GM06990 (cell line): ENCODE results near the gene RCBTB2.

Source experiments
- DNase-seq: peaks from one replicate; pipeline ENCODE4 v3.0.0-alpha.2; 2011; ENCODE audit not compliant: insufficient read length; ENCODE audit errors: extremely low read depth
- H3K27me3 ChIP-seq: replicated peaks from 2 replicates; pipeline ENCODE4 v1.6.0; 2011; ENCODE audit warnings: low read length; ENCODE audit not compliant: control insufficient read depth, insufficient read depth
- H3K36me3 ChIP-seq: 2 replicates; pipeline ENCODE4 v1.5.1; 2011; ENCODE audit warnings: low read length; ENCODE audit not compliant: control insufficient read depth, insufficient read depth
- H3K4me3 ChIP-seq: replicated peaks from 2 replicates; pipeline ENCODE4 v1.5.1; 2011; ENCODE audit warnings: low read depth, mild to moderate bottlenecking, control low read depth, low read length
- CTCF ChIP-seq: IDR thresholded peaks from 2 replicates; pipeline ENCODE4 v1.5.1; 2011; ENCODE audit warnings: low read length, control low read depth, mild to moderate bottlenecking, inconsistent platforms; ENCODE audit not compliant: insufficient read depth, poor library complexity, severe bottlenecking

Gene RCBTB2

GRCh38 chr13:48571126-48571913, 38.4 kb upstream of the RCBTB2 start:
- H3K27me3 ChIP-seq, result no peaks in the 10 kb centered on the region
- no peak overlapping the region for H3K4me3 ChIP-seq
- no peak for DNase-seq
- TF ChIP-seq CTCF, result no peak
- H3K36me3 ChIP-seq, result no peaks in the 10 kb centered on the region

GRCh38 chr13:48570216-48570828, 37.4 kb upstream of the RCBTB2 start:
- no peak for DNase-seq
- no peaks in the 10 kb centered on the region for H3K36me3 ChIP-seq

GRCh38 chr13:48569104-48569666, 36.3 kb upstream of the RCBTB2 start:
- Histone ChIP-seq H3K36me3 (no peaks in the 10 kb centered on the region), H3K4me3 (no peak overlapping the region), H3K27me3 (no peaks in the 10 kb centered on the region)
- no peak for DNase-seq
- TF ChIP-seq CTCF, result no peak

More at GRCh38 chr13:48570216-48570828, 37.4 kb upstream of the RCBTB2 start:
- no peak overlapping the region for H3K4me3 ChIP-seq
- TF ChIP-seq CTCF, result no peak
- H3K27me3 ChIP-seq, result no peaks in the 10 kb centered on the region

GRCh38 chr13:48568370-48569103, 35.7 kb upstream of the RCBTB2 start:
- no peaks in the 10 kb centered on the region for H3K36me3 ChIP-seq

More at GRCh38 chr13:48568370-48569103, 35.7 kb upstream of the RCBTB2 start:
- Histone ChIP-seq H3K27me3 (no peaks in the 10 kb centered on the region), H3K4me3 (no peak overlapping the region)
- no peak for TF ChIP-seq CTCF
- DNase-seq, result no peak
